HL-60 (cell line): Measurements from ENCODE around the gene GSTO2.

Source experiments
- GABPA ChIP-seq: IDR thresholded peaks from 2 replicates; pipeline ENCODE4 v1.6.1; 2012; ENCODE audit warnings: low read depth
- POLR2AphosphoS5 ChIP-seq: IDR thresholded peaks from 2 replicates; pipeline ENCODE4 v1.6.1; 2012; ENCODE audit warnings: low read depth
- SPI1 ChIP-seq: IDR thresholded peaks from 2 replicates; pipeline ENCODE4 v1.6.1; 2012; ENCODE audit warnings: low read depth, mild to moderate bottlenecking, borderline replicate concordance
- TF ChIP-seq, protein P1 (sequence below): IDR thresholded peaks from one replicate; pipeline ENCODE4 v1.5.1; 2011; ENCODE audit warnings: low read length, control low read depth, inconsistent platforms; ENCODE audit not compliant: insufficient read depth
- TF ChIP-seq, protein P2 (sequence below): IDR thresholded peaks from 2 replicates; pipeline ENCODE4 v1.6.1; 2012; ENCODE audit warnings: low read depth; ENCODE audit not compliant: insufficient replicate concordance

DNA sequence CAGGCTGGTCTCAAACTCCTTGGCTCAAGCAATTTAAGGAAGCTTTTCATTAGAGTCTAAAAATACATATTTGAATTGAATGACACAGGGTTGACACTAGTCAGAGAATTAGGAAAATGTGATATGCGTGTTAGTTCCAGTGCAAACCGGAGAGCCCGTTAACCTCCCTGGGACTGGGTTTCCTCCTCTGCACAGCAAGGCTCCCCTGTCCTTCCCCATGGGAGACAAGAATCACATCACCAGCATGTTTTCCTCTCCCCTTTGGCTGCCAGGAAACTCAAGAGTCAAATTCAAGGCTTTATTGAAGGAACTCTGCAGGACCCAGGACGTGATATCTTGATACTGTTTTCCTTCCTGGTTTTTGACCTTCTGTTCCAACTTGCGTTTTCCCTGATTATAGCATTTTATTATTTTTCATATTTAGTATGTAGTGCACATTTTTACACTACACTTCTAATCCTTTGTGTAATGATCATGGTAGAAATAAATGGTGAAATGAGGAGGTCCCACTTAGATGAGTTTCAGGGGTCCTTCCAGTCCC, 24.9 kb downstream of the GSTO2 start:
- TF ChIP-seq, protein P1, sequence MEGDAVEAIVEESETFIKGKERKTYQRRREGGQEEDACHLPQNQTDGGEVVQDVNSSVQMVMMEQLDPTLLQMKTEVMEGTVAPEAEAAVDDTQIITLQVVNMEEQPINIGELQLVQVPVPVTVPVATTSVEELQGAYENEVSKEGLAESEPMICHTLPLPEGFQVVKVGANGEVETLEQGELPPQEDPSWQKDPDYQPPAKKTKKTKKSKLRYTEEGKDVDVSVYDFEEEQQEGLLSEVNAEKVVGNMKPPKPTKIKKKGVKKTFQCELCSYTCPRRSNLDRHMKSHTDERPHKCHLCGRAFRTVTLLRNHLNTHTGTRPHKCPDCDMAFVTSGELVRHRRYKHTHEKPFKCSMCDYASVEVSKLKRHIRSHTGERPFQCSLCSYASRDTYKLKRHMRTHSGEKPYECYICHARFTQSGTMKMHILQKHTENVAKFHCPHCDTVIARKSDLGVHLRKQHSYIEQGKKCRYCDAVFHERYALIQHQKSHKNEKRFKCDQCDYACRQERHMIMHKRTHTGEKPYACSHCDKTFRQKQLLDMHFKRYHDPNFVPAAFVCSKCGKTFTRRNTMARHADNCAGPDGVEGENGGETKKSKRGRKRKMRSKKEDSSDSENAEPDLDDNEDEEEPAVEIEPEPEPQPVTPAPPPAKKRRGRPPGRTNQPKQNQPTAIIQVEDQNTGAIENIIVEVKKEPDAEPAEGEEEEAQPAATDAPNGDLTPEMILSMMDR, result no peak
- TF ChIP-seq, protein P2, sequence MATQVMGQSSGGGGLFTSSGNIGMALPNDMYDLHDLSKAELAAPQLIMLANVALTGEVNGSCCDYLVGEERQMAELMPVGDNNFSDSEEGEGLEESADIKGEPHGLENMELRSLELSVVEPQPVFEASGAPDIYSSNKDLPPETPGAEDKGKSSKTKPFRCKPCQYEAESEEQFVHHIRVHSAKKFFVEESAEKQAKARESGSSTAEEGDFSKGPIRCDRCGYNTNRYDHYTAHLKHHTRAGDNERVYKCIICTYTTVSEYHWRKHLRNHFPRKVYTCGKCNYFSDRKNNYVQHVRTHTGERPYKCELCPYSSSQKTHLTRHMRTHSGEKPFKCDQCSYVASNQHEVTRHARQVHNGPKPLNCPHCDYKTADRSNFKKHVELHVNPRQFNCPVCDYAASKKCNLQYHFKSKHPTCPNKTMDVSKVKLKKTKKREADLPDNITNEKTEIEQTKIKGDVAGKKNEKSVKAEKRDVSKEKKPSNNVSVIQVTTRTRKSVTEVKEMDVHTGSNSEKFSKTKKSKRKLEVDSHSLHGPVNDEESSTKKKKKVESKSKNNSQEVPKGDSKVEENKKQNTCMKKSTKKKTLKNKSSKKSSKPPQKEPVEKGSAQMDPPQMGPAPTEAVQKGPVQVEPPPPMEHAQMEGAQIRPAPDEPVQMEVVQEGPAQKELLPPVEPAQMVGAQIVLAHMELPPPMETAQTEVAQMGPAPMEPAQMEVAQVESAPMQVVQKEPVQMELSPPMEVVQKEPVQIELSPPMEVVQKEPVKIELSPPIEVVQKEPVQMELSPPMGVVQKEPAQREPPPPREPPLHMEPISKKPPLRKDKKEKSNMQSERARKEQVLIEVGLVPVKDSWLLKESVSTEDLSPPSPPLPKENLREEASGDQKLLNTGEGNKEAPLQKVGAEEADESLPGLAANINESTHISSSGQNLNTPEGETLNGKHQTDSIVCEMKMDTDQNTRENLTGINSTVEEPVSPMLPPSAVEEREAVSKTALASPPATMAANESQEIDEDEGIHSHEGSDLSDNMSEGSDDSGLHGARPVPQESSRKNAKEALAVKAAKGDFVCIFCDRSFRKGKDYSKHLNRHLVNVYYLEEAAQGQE, result no peak
- TF ChIP-seq POLR2AphosphoS5, result no peak
- TF ChIP-seq GABPA, result no peak
- no peak for TF ChIP-seq SPI1
